ENCODE data around the gene MMP17. TPM values are rescaled to one million over a fixed set of nuclear protein-coding genes. Genes with fewer than 3 reads are reported as not detected.

Gene MMP17
- total and polyA plus RNA-seq, 9 donors: 0.78 to 15.6 (median 13.3) TPM

- no peaks in the 10 kb centered on the region for H3K36me3 ChIP-seq
- no peak for TF ChIP-seq EP300 (IDR thresholded peaks at IDR 0.05)
- TF ChIP-seq CTCF (IDR thresholded peaks at IDR 0.05): no peak
- no peak for TF ChIP-seq POLR2A (IDR thresholded peaks at IDR 0.05)
- no peak for DNase-seq
- H3K27ac ChIP-seq: no peak overlapping the region
- intact Hi-C loops (cut with DNase I): no loop called here
- H3K4me1 ChIP-seq (ENCODE audit: insufficient read depth): peaks cover 2% of the 10 kb centered on the region
- H3K4me3 ChIP-seq: no peak overlapping the region
- H3K9me3 ChIP-seq: no peaks in the 10 kb centered on the region
- 87 to 88% (median 87%) methylated on average over 11 of the region's 11 CpGs for WGBS, 3 donors
- H3K27me3 ChIP-seq: no peaks in the 10 kb centered on the region
These were observed 40.1 kb upstream of the MMP17 start for GRCh38 chr12:131788070-131788469.

GRCh38 chr12:131789638-131790037, 38.6 kb upstream of the MMP17 start:
- Histone ChIP-seq H3K36me3 (no peaks in the 10 kb centered on the region), H3K4me1 (ENCODE audit: insufficient read depth) (no peaks in the 10 kb centered on the region), H3K4me3 (no peak overlapping the region), H3K27me3 (no peaks in the 10 kb centered on the region), H3K27ac (no peak overlapping the region), H3K9me3 (no peaks in the 10 kb centered on the region)
- WGBS, 3 donors: 41 to 59% (median 52%) methylated on average over 12 of the region's 12 CpGs
- intact Hi-C loops (cut with DNase I): no loop called here
- DNase-seq: no peak
- no peak for TF ChIP-seq POLR2A (IDR thresholded peaks at IDR 0.05)
- TF ChIP-seq CTCF (IDR thresholded peaks at IDR 0.05): no peak
- TF ChIP-seq EP300 (IDR thresholded peaks at IDR 0.05): no peak

DNA sequence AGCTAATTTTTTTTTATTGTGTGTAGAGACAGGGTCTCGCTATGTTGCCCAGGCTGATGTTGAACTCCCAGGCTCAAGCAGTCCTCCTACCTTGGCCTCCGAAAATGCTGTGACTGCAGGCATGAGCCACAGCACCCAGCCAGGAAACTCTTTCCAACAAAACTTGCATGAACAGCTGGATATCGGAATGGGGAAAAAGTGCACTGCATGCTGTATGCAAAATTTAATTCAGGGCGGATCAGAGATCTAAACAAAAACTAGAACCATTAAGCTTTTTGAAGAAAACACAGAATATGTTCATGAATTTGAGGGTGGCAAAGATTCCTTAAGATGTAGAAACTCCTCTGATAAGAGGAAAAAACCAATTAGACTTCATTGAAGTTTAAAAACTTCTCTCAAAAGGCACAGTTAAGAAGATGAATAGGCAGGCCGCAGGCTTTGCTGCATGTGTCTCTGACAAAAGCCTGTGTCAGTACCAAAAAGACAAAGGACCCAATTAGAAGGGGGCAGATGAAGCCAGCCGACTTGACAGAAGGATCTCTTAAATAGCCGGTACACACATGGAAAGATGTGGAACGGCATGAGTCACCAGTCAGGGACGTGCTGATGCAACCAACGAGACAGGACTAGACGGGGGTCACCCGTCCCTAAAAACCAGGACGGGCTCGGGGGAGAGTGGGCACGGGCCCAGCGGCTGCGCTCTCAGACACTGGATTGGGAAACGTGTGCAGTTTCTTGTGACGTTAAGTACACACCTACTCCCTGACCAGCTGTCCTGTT, 34.8 kb upstream of the MMP17 start:
- Histone ChIP-seq H3K4me3 (no peak overlapping the region), H3K27ac (no peak overlapping the region), H3K4me1 (ENCODE audit: insufficient read depth) (no peaks in the 10 kb centered on the region), H3K9me3 (no peaks in the 10 kb centered on the region), H3K27me3 (no peaks in the 10 kb centered on the region), H3K36me3 (no peaks in the 10 kb centered on the region)
- no peak for TF ChIP-seq CTCF (IDR thresholded peaks at IDR 0.05)
- TF ChIP-seq POLR2A (IDR thresholded peaks at IDR 0.05): no peak
- no peak for TF ChIP-seq EP300 (IDR thresholded peaks at IDR 0.05)
- intact Hi-C loops (cut with DNase I): loop anchor here in 1 of 4 donors (2.0 kb wide), 1 partner anchor 43 kb away; no protein-coding TSS in a partner anchor
- no peak for DNase-seq
- 78 to 84% (median 78%) methylated on average over 19 of the region's 19 CpGs for WGBS, 3 donors

DNA sequence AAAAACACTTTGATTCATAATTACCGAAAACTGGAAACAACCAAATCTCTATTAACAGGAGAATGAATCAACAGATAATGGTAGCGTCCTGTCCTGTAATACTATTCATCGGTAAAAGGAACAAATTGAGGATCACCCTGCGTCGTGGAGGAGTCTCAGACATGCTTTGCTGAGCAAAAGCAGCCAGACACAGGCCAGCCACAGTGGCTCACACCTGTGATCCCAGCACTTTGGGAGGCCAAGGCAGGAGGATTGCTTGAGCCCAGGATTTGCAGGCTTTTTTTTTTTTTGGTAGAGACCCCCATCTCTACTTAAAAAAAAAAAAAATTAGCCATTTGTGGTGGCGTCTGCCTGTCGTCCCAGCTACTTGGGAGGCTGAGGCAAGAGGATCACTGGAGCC, 34.1 kb upstream of the MMP17 start:
- no peak for TF ChIP-seq EP300 (IDR thresholded peaks at IDR 0.05)
- no peak for TF ChIP-seq POLR2A (IDR thresholded peaks at IDR 0.05)
- TF ChIP-seq CTCF (IDR thresholded peaks at IDR 0.05): no peak
- Histone ChIP-seq H3K36me3 (no peaks in the 10 kb centered on the region), H3K4me3 (no peak overlapping the region), H3K9me3 (no peaks in the 10 kb centered on the region), H3K27me3 (no peaks in the 10 kb centered on the region), H3K4me1 (ENCODE audit: insufficient read depth) (no peaks in the 10 kb centered on the region), H3K27ac (no peak overlapping the region)
- 92 to 96% (median 93%) methylated on average over 7 of the region's 7 CpGs for WGBS, 3 donors
- DNase-seq: no peak
- intact Hi-C loops (cut with DNase I): no loop called here

Measured in ovary (tissue), 9 donors.